ENCODE measurements around the gene XRCC1. TPM values are rescaled to one million over a fixed set of nuclear protein-coding genes. Genes with fewer than 3 reads are reported as not detected.
"Not testable (repeated sequence)": the region's sequence is repeated elsewhere in the genome, so short reads cannot be mapped to it uniquely, and the experiment has no call there.

XRCC1 gene
- total and polyA plus RNA-seq, 8 donors: 25.2 to 70.0 (median 56.9) TPM

GRCh38 chr19:43522929-43523328 lies 52.4 kb downstream of the XRCC1 start:
- Histone ChIP-seq H3K27me3 (no peaks in the 10 kb centered on the region), H3K36me3 (no peaks in the 10 kb centered on the region), H3K4me1 (peaks cover 19 to 41% of the 10 kb centered on the region in 2 donors), H3K27ac (no peak overlapping the region), H3K4me3 (no peak overlapping the region), H3K9me3 (no peaks in the 10 kb centered on the region)
- intact Hi-C loops (cut with DNase I): loop anchor here in 1 of 2 donors (10.0 kb wide), 1 partner anchor 78 kb away; no protein-coding TSS in a partner anchor
- TF ChIP-seq CTCF (IDR thresholded peaks at IDR 0.05): no peak
- ATAC-seq (no peak), DNase-seq (no peak)

- H3K27ac ChIP-seq: no peak overlapping the region
- DNase-seq (peak; percentile 75 to 91 (median 84)), ATAC-seq (peak; percentile 96)
- intact Hi-C loops (cut with DNase I): loop anchor here (5.0 to 10.0 kb wide), 2 partner anchors 72 to 75 kb away; no protein-coding TSS in a partner anchor
- H3K36me3 ChIP-seq: peaks cover 0 to 11% of the 10 kb centered on the region in 2 donors
- no peaks in the 10 kb centered on the region for H3K27me3 ChIP-seq
- H3K4me1 ChIP-seq: peaks cover 4 to 16% of the 10 kb centered on the region in 2 donors
- H3K9me3 ChIP-seq: no peaks in the 10 kb centered on the region
- no peak overlapping the region for H3K4me3 ChIP-seq
- peak; percentile 83 to 90 for TF ChIP-seq CTCF (IDR thresholded peaks at IDR 0.05)
These were observed 55.8 kb downstream of the XRCC1 start for GRCh38 chr19:43519436-43520088.

GRCh38 chr19:43518051-43518450 lies 57.3 kb downstream of the XRCC1 start:
- ATAC-seq (no peak), DNase-seq (no peak)
- intact Hi-C loops (cut with DNase I): loop anchor here in 1 of 2 donors (5.0 kb wide), 1 partner anchor 71 kb away; no protein-coding TSS in a partner anchor
- Histone ChIP-seq H3K36me3 (peaks cover 0 to 12% of the 10 kb centered on the region in 2 donors), H3K27ac (no peak overlapping the region), H3K4me3 (no peak overlapping the region), H3K9me3 (no peaks in the 10 kb centered on the region), H3K27me3 (no peaks in the 10 kb centered on the region), H3K4me1 (peaks cover 0 to 11% of the 10 kb centered on the region in 2 donors)
- TF ChIP-seq CTCF (IDR thresholded peaks at IDR 0.05): no peak

- ATAC-seq (peak; percentile 82), DNase-seq (peak in 1 of 4 donors; percentile 33)
These were observed 62.9 kb downstream of the XRCC1 start for GRCh38 chr19:43512399-43512798.

GRCh38 chr19:43511324-43511723 lies 64.0 kb downstream of the XRCC1 start:
- intact Hi-C loops (cut with DNase I): no loop called here
- TF ChIP-seq CTCF (IDR thresholded peaks at IDR 0.05): no peak

More at GRCh38 chr19:43512399-43512798, 62.9 kb downstream of the XRCC1 start:
- H3K9me3 ChIP-seq; H3K4me3 ChIP-seq; H3K27me3 ChIP-seq; H3K27ac ChIP-seq; intact Hi-C loops (cut with DNase I); H3K4me1 ChIP-seq: not testable (repeated sequence)
- H3K36me3 ChIP-seq: peaks cover 0 to 51% of the 10 kb centered on the region in 2 donors

More at GRCh38 chr19:43511324-43511723, 64.0 kb downstream of the XRCC1 start:
- no peak for ATAC-seq
- H3K9me3 ChIP-seq: no peaks in the 10 kb centered on the region
- DNase-seq: no peak
- H3K4me1 ChIP-seq: peaks cover 3 to 9% of the 10 kb centered on the region in 2 donors
- no peaks in the 10 kb centered on the region for H3K27me3 ChIP-seq
- H3K36me3 ChIP-seq: peaks cover 0 to 48% of the 10 kb centered on the region in 2 donors
- no peak overlapping the region for H3K27ac ChIP-seq
- H3K4me3 ChIP-seq: no peak overlapping the region

Data from left lung (tissue), 10 donors.